ENCODE measurements around the gene EPHA3.

The EPHA3 gene

GRCh38 chr3:89245612-89246011, 138.2 kb downstream of the EPHA3 start:
- Histone ChIP-seq H3K36me3 (ENCODE audit: control insufficient read depth in 2 of 2, insufficient read depth in 1 of 2, low read length in 2 of 2) (no peaks in the 10 kb centered on the region), H3K9me3 (ENCODE audit: control insufficient read depth, insufficient read depth, low read depth, low read length) (no peaks in the 10 kb centered on the region), H3K4me1 (ENCODE audit: control insufficient read depth, insufficient read depth, low read length) (no peaks in the 10 kb centered on the region; the same call in 1 of the 2 replicates), H3K27ac (ENCODE audit: extremely low read depth, low read depth, low read length) (no peak overlapping the region), H3K4me3 (ENCODE audit: low read depth, low read length) (no peak overlapping the region)
- POLR2A ChIA-PET: no interaction called here
- CTCF ChIA-PET: no interaction called here
- TF ChIP-seq ZNF266 (tag by site-specific recombination; IDR thresholded peaks at IDR 0.05; ENCODE audit: low read depth) (no peak), ZFP41 (tag by site-specific recombination; IDR thresholded peaks at IDR 0.05; ENCODE audit: borderline replicate concordance) (no peak), ZSCAN18 (tag by site-specific recombination; IDR thresholded peaks at IDR 0.05) (no peak), ZNF18 (tag by site-specific recombination; IDR thresholded peaks at IDR 0.05) (no peak), GLI4 (tag by site-specific recombination; IDR thresholded peaks at IDR 0.05) (no peak), ZNF433 (tag by site-specific recombination; IDR thresholded peaks at IDR 0.05; ENCODE audit: low read depth) (no peak), ZNF501 (tag by site-specific recombination; IDR thresholded peaks at IDR 0.05) (no peak), ZNF529 (tag by site-specific recombination; IDR thresholded peaks at IDR 0.05; ENCODE audit: insufficient replicate concordance) (no peak), ZNF426 (tag by site-specific recombination; IDR thresholded peaks at IDR 0.05) (no peak), ZNF639 (tag by site-specific recombination; IDR thresholded peaks at IDR 0.05) (no peak), ZNF791 (tag by site-specific recombination; IDR thresholded peaks at IDR 0.05) (no peak), ZNF223 (tag by site-specific recombination; IDR thresholded peaks at IDR 0.05) (no peak), ZNF830 (tag by site-specific recombination; IDR thresholded peaks at IDR 0.05; ENCODE audit: low read depth) (no peak), ELK4 (IDR thresholded peaks at IDR 0.05; ENCODE audit: borderline replicate concordance, low read depth, low read length) (no peak), RBAK (tag by site-specific recombination; IDR thresholded peaks at IDR 0.05) (no peak), ZNF530 (tag by site-specific recombination; IDR thresholded peaks at IDR 0.05; ENCODE audit: low read depth) (no peak), ZNF473 (tag by site-specific recombination; IDR thresholded peaks at IDR 0.05) (no peak)

- H3K27ac ChIP-seq (ENCODE audit: extremely low read depth, low read depth, low read length): no peak overlapping the region
- H3K4me3 ChIP-seq (ENCODE audit: low read depth, low read length): no peak overlapping the region
- TF ChIP-seq PRDM1 (tag by site-specific recombination; IDR thresholded peaks at IDR 0.05) (no peak), ZFP3 (tag by site-specific recombination; IDR thresholded peaks at IDR 0.05; ENCODE audit: low read depth) (no peak), ZNF585B (tag by site-specific recombination; IDR thresholded peaks at IDR 0.05) (no peak), ZNF600 (tag by site-specific recombination; IDR thresholded peaks at IDR 0.05) (no peak), ZNF214 (tag by site-specific recombination; IDR thresholded peaks at IDR 0.05; ENCODE audit: borderline replicate concordance) (no peak), ZNF639 (tag by site-specific recombination; IDR thresholded peaks at IDR 0.05) (no peak), ZNF223 (tag by site-specific recombination; IDR thresholded peaks at IDR 0.05) (no peak), ZNF776 (tag by site-specific recombination; IDR thresholded peaks at IDR 0.05; ENCODE audit: borderline replicate concordance) (no peak)
- no peaks in the 10 kb centered on the region for H3K36me3 ChIP-seq (ENCODE audit: control insufficient read depth in 2 of 2, insufficient read depth in 1 of 2, low read length in 2 of 2)
- no peaks in the 10 kb centered on the region; the same call in 1 of the 2 replicates for H3K4me1 ChIP-seq (ENCODE audit: control insufficient read depth, insufficient read depth, low read length)
- ChIA-PET CTCF (no interaction called here), POLR2A (no interaction called here)
- H3K9me3 ChIP-seq (ENCODE audit: control insufficient read depth, insufficient read depth, low read depth, low read length): no peaks in the 10 kb centered on the region
Measured at GRCh38 chr3:89246326-89246725, 138.9 kb downstream of the EPHA3 start.
